ENCODE data around the gene NFATC2. TPM values are rescaled to one million over a fixed set of nuclear protein-coding genes. Genes with fewer than 3 reads are reported as not detected.

NFATC2 gene
- total and polyA plus RNA-seq, 2 of the 4 experiments (the other 2 are of a cell fraction) = 0.18 to 0.38 TPM

DNA sequence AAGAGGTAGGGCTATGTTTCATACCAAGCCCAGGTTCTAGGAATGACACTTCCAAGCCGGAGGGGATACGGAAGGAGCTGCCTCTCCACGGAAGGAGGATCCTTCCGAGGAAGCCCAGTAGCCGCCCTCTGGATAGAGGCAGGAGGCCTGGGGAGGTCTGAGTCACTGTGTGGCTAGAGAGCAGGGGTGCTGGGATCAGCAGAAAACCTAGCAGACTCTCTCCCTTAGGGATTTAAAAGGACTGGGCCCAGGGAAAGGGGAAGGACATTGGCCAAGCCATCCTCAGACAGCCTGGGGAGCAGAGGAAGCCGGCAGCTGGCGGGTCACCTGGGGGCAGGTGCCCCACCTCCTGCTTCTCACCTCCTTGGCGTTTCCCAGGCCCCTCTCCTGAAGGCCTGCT lies 36.6 kb upstream of the NFATC2 start:
- H4K5ac ChIP-seq (ENCODE audit: low read depth, low read length) = no peak overlapping the region
- no peak overlapping the region for H2BK20ac ChIP-seq (ENCODE audit: low read depth, low read length)
- H3K4me2 ChIP-seq (ENCODE audit: low read depth, low read length) = no peak overlapping the region
- no peak overlapping the region for H3K18ac ChIP-seq (ENCODE audit: low read depth, low read length)
- no peak overlapping the region for H3K4me3 ChIP-seq (ENCODE audit: insufficient read depth, low read depth, low read length)
- dilution Hi-C loops (cut with HindIII; ENCODE audit: low sequenced_read_pairs, unreplicated experiment) (loop anchor here (25.0 kb wide), 1 partner anchor 167 kb away; no protein-coding TSS in a partner anchor), in situ Hi-C loops (cut with MboI; ENCODE audit: low sequenced_read_pairs) (no loop called here), intact Hi-C loops (cut with micrococcal nuclease) (no loop called here)
- POLR2A ChIA-PET (ENCODE audit: unreplicated experiment) = interaction anchor here (0.6 kb wide), 1 partner anchor 635 kb away, joined by 4 read pairs; no protein-coding TSS in a partner anchor
- BruUV-seq (replicated peaks) = no TSS peak
- no peak overlapping the region for H3K56ac ChIP-seq (ENCODE audit: extremely low read depth, insufficient read depth, low read length)
- H2AFZ ChIP-seq (replicated peaks; ENCODE audit: low read length, poor library complexity) = peak overlapping the region; percentile 76
- 0 out of 2 replicates have a peak, but pooled peaks cover 5% of the 10 kb centered on the region for H3K9me1 ChIP-seq (ENCODE audit: insufficient read depth, low read length)
- ATAC-seq (ENCODE audit: low read depth) = peak; percentile 73
- peaks cover 5% of the 10 kb centered on the region for H3K9me3 ChIP-seq (ENCODE audit: control insufficient read depth, insufficient read depth, low read length)
- no peak overlapping the region for H2BK120ac ChIP-seq (ENCODE audit: low read depth, low read length)
- no peaks in the 10 kb centered on the region for H3K27me3 ChIP-seq (ENCODE audit: control insufficient read depth, insufficient read depth, low read length)
- H2AK9ac ChIP-seq (replicated peaks; ENCODE audit: low read depth, low read length, poor library complexity) = no peak overlapping the region
- no peak overlapping the region for H4K8ac ChIP-seq (ENCODE audit: low read depth in 2 of 2, low read length in 2 of 2)
- no peak overlapping the region for H2AK5ac ChIP-seq (ENCODE audit: low read depth, low read length)
- no peak overlapping the region; the same call in 1 of the 3 replicates for H2BK15ac ChIP-seq (ENCODE audit: low read depth, low read length)
- no peaks in the 10 kb centered on the region for H3K36me3 ChIP-seq (ENCODE audit: control insufficient read depth, insufficient read depth, low read length)
- H4K91ac ChIP-seq (ENCODE audit: insufficient read depth, low read depth, low read length) = no peak overlapping the region
- H3K14ac ChIP-seq (replicated peaks; ENCODE audit: low read depth, low read length) = no peak overlapping the region
- no CpG with 5 or more reads among the region's 8 CpGs for WGBS, 2 experiments (ENCODE audit: extremely low coverage in 2 of 2, insufficient read length in 1 of 2)
- no peak overlapping the region for H3K23ac ChIP-seq (ENCODE audit: low read depth, low read length)
- TF ChIP-seq MXI1 (IDR thresholded peaks at IDR 0.05; ENCODE audit: borderline replicate concordance, low read depth, low read length) = no peak
- TF ChIP-seq, protein P1, sequence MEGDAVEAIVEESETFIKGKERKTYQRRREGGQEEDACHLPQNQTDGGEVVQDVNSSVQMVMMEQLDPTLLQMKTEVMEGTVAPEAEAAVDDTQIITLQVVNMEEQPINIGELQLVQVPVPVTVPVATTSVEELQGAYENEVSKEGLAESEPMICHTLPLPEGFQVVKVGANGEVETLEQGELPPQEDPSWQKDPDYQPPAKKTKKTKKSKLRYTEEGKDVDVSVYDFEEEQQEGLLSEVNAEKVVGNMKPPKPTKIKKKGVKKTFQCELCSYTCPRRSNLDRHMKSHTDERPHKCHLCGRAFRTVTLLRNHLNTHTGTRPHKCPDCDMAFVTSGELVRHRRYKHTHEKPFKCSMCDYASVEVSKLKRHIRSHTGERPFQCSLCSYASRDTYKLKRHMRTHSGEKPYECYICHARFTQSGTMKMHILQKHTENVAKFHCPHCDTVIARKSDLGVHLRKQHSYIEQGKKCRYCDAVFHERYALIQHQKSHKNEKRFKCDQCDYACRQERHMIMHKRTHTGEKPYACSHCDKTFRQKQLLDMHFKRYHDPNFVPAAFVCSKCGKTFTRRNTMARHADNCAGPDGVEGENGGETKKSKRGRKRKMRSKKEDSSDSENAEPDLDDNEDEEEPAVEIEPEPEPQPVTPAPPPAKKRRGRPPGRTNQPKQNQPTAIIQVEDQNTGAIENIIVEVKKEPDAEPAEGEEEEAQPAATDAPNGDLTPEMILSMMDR (conservative IDR thresholded peaks at IDR 0.05; ENCODE audit: low read depth, low read length) = no peak
- TF ChIP-seq SMC3 (IDR thresholded peaks at IDR 0.05; ENCODE audit: low read depth, low read length) = no peak
- no peak for TF ChIP-seq CEBPB (IDR thresholded peaks at IDR 0.05; ENCODE audit: low read depth, low read length)
- TF ChIP-seq MAFK (IDR thresholded peaks at IDR 0.05; ENCODE audit: low read depth, low read length) = peak; percentile 70
- no peak for TF ChIP-seq POLR2A (IDR thresholded peaks at IDR 0.05; ENCODE audit: low read depth, low read length)
- DNase-seq = peak; percentile 58
- no peaks in the 10 kb centered on the region for H3K4me1 ChIP-seq (ENCODE audit: control insufficient read depth, insufficient read depth, low read length)
- H3K79me1 ChIP-seq (ENCODE audit: low read depth in 1 of 2, low read length in 2 of 2) = no peaks in the 10 kb centered on the region
- H4K20me1 ChIP-seq (ENCODE audit: insufficient read depth, low read length) = no peaks in the 10 kb centered on the region
- CTCF ChIA-PET = no interaction called here
- no peak overlapping the region for H3K9ac ChIP-seq (ENCODE audit: low read depth, low read length)
- H2BK5ac ChIP-seq (ENCODE audit: low read depth, low read length, poor library complexity, severe bottlenecking) = no peak overlapping the region
- H3K4ac ChIP-seq (ENCODE audit: low read depth, low read length) = no peak overlapping the region; the same call in 1 of the 2 replicates
- no peak overlapping the region for H3K27ac ChIP-seq (ENCODE audit: insufficient read depth, low read length)

Measured in IMR-90 (cell line).